HuH-7.5 (cell line): ENCODE data around the gene ARHGAP35.

Experiments used
- DNase-seq: peaks from one replicate; pipeline ENCODE4 v3.0.0; 2011; ENCODE audit warnings: low spot score

ARHGAP35 gene

GRCh38 chr19:46904114-46905060 lies 43.6 kb downstream of the ARHGAP35 start:
- DNase-seq = no peak

GRCh38 chr19:46906221-46906620 lies 45.4 kb downstream of the ARHGAP35 start:
- no peak for DNase-seq

GRCh38 chr19:46907880-46908279 lies 47.1 kb downstream of the ARHGAP35 start:
- no peak for DNase-seq

- DNase-seq = no peak
Measured at GRCh38 chr19:46909356-46909755, 48.6 kb downstream of the ARHGAP35 start.
